ENCODE results near the gene GABRB3. TPM values are rescaled to one million over a fixed set of nuclear protein-coding genes. Genes with fewer than 3 reads are reported as not detected.

Gene GABRB3
- total RNA-seq, 1 experiment from 2014 or later: not detected

DNA sequence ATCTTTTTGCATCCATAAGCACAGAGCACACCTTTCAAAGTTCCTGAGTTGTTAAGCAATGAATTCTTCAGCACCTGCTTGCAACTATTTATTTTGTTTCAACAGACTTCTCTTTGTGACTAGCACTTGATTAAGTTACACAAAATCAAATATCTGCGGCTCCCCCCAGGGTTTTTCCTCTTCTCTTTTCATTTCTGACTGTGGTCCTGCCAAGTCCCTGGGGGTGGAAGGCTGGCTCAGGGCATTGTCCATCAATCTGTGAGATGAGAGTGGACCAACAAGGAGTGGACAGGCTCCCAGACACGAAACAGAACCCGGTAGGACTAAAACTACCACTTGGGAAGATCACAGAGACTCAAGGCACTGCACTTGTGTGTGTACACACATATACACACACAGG is 96.8 kb downstream of the GABRB3 start:
- no peak for DNase-seq (ENCODE audit: low spot score)

DNA sequence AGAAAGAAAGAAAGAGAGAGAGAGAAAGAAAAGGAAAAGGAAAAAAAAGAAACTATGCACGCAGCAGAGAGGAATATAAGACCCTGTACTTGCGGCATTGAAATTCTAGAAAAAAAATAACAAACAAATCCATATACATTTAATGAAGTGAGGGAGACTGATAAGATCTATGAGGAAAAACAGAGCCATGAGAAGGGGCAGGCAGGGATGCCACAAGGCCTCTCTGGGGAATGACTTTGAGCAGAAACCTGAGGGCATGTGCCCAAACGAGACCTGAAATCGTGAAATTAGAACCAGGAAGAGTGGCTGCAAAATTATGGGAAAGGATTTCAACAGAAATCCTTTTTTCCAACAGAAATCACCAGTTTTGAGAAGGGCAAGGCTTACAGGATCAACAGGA is 98.4 kb downstream of the GABRB3 start:
- DNase-seq (ENCODE audit: low spot score): no peak

DNA sequence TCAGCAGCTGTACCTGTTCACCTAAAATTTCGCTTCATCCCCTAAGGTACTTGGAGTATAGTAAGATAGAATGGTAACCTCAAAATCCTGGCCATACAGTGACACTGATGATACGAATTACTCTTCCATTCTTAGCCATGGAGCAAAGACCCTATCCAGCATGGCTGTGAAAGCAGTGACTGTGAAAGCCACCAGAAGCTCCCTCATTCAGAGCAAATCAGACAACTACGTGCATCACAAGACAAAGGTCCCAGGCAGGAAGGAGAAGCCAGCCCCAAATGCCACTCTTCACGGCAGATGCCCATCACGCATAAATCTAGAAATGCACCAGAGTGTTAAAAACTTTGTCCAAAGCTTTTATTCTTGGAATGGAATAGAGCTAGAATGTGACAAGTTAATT is 99.4 kb downstream of the GABRB3 start:
- no peak for DNase-seq (ENCODE audit: low spot score)

DNA sequence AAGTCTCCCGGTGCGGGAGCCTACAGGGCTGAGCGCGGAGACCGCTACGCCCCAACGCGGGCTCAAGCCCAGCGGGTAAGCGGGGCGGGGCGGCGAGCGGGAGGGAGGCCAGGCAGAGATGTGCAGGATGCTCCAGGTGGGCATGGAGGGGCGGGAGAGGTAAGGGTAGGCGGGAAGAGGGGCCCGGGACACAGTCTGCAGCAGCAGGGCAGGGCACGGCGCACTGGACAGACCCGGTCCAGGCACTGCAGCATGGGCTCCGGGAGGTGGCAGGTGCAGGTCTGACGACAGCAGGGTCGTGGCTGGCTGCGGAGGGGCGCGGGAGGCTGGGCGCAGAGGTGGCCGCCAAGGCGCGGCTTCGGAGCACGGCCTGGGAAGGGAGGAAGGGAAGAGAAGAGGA is 102.8 kb downstream of the GABRB3 start:
- DNase-seq (ENCODE audit: low spot score): no peak

DNA sequence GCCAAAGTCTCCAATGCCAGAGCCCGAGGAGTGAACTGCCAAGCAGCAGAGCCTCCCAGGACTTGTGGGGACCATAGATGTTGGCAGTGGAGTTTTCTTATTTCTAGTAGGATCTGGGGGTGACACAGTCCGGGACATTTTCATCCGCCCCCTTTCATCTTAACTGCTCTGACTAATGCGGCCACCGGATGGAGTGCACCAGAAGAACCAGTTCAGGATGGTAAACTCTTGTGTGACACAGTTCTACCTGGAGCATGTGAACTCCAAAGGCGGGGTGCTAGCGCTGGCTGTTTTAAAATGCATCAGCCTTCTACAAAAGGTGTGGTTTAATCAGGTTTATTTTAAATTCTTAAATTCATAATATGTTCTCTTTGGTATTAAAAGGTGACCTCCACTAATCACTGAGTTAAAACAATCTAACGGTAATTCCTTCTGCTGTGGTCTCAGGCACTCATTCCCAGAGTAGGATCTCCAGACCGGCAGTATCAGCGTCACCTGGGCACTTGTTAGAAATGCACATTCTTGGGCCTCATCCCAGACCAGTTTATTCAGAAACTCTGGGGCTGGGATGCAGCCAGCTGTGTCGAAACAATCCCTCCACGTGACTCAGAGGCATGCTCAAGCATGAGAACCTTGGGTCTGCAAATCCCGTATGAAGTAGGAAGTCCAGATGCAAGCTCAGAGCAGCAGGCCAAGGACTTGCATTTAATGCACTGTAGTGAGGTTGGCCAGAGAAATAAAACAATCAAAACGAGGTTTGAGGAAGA is 105.5 kb downstream of the GABRB3 start:
- no peak for DNase-seq (ENCODE audit: low spot score)

DNA sequence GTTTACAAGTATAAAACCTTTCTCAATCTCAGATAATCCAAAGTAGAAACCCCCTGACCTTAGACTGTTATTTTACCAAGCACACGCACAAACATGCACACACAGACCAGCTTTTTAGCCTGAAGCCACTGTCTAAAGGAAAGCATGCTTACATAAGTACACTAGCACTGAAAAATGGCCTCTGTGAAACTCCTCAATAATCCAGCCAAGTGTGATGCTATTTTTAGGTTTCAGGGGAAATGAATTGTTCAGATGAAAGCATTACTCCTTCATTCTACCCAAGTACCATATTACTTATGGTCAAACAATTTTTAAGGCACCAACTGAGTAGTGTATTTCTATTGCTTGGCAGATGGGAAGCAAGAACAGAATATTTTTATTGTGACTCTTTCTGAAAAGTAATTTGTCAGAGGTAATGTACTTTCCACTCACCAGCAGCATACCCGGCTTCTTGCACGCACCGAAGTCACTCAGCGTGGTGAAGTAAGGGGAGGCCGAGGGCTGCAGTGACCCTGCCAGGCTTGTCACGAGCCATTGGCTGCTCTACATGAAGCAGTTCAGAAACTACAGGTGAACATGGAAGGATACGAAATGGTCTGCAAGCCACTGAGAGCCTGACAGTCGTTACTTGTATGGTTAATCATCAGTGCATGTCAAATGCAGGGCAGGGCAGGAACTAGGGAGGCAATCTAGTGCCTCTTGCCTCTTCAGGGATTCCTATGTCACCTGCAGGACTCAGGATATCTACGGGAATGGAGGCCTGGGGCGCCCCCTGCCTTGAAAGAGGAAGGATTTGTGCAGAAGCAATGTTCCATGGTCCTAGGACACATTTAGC is 106.7 kb downstream of the GABRB3 start:
- DNase-seq (ENCODE audit: low spot score): peak; percentile 5

DNA sequence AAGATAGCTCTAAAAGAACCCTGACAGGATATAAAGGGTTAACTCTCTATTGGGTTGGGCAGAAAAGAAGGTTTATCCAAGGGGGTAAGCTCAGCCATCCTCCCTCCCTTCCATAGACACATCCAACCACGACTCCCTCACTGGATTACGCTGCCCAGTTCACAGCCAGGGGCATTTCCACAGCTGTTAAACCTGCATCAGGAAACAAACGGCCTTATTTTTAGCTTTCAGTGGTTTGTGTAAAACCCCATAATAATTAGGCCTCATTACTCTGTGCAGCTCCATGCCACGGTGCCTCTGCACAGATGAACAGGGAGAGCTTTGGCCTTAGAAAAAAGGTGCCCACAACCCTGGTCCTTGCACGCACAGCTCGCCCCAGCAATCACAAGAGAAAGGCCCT is 110.6 kb downstream of the GABRB3 start:
- no peak for DNase-seq (ENCODE audit: low spot score)

DNA sequence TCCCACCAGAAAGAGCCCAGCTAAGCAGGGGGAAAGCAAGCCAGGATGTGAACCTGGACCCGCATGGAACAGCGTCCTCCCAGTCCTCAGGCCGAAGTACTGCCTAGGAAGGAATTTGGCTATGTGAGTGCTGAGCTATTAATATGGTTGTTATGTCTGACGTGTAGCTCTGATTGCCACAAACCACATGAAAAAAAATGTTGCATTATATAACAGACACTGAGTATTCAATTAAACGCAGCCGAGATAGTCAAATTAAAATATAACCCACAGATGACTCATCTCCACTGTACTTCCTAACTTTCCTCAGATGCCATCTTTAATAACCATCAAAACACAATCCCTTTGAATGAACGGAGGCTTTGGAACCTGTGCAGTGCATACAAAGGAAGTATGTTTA is 111.1 kb downstream of the GABRB3 start:
- DNase-seq (ENCODE audit: low spot score): no peak

DNA sequence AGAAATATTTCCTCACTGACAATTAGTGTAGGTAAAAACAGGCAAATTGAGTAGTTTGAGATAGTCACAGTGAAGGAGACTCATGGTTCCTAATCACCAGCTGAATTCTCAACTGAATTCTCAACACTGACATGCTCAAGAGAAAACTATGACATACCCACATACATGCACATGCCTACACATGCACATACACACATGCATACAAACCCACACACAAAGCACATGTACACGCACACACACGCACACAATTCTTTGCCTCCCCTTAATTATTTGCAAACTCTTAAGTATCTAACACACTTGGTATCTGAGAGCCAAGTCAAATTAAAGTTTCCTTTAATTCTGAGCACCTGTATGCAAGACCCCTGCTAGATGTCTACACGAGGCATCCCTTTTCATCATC is 111.8 kb downstream of the GABRB3 start:
- no peak for DNase-seq (ENCODE audit: low spot score)

DNA sequence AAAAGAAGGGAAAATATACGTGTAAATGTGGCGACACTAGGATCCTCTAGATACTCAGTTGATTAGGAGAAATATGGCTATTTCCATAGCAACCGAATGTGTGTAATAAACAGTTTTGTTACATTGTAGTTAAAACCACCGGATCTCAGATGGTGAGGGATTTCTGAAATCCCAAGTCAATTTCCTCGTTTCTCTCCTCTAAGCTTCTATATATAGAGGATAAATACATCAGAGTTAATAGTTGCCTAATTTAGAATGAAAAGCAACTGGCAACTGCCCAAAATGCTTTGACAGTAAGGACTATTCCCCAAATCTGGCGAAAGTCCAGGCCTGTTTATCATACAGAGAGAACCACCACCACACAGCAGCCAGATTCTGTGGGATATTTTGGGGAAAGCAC is 112.6 kb downstream of the GABRB3 start:
- no peak for DNase-seq (ENCODE audit: low spot score)

DNA sequence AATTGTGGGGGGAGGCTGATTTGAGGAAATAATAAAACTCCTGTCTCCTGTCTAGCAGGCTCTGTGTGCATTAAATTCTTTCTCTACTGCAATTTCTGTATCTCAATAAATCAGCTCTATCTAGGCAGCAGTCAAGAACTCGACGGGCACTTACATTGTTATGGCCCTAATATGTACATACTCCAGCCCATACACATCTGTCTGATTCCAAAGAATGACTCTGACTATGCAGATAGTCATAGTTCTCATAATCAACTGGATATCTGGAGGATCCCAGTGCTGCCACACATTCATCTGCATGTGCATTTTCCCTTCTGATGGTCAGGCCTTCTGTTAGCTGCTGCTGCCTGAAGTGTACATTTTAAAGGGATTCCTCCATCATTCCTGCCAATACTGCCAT is 114.6 kb downstream of the GABRB3 start:
- DNase-seq (ENCODE audit: low spot score): no peak

DNA sequence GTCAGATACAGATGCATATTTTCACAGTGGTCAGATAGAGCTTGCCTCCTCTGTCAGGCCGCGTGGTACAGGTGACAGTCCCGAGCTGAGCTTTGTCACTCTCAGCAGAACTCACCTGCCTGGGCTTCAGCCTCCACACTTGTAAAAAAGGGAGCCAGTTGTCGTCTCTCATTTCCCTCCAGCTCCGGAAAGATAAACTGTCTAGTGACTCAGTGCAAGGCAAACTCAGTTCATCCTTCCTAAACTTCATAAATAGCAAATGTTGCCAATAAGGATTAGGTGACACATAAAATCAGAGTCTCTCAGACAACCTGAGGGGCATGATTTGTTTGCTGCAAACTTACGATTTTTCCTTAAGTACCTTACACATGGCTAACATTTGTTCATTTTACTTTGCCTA is 116.8 kb downstream of the GABRB3 start:
- no peak for DNase-seq (ENCODE audit: low spot score)

DNA sequence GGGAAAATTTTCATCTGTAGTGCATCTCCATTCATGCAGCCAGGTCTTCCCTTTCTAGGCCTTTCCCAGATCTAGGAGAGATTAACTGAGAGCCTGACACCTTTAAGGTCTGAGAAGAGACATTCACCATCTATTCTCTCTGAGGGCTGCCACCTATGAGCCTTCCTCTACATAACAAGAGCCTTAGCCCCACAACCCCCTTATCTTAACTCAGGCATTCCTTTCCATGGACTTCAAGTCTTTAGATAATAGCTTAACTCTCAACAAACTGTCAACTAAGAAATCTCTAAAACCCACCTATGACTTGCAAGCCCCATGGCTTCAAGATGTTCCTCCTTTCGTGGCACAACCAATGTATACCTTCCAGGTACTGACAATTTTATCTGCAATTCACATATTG is 121.0 kb downstream of the GABRB3 start:
- DNase-seq (ENCODE audit: low spot score): no peak

DNA sequence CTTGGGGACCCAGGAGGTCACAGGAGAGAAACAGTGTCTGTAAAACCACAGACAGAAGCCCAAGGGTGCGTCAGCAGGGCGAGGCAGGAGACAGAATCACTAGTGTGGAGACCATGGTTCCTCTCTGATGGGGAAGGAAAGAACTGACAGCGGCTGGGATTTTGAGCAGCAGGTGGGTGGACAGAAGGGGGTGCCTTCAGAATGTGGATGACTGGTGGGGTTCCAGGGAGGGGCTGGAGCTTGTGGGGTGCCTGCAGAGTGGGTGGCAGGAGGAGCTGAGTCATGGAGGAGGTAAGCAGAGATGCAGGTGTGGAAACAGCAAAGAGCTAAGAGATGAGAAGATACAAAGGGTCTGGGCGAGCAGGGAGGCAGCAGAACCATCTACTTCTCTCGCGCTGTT is 124.2 kb downstream of the GABRB3 start:
- no peak for DNase-seq (ENCODE audit: low spot score)

DNA sequence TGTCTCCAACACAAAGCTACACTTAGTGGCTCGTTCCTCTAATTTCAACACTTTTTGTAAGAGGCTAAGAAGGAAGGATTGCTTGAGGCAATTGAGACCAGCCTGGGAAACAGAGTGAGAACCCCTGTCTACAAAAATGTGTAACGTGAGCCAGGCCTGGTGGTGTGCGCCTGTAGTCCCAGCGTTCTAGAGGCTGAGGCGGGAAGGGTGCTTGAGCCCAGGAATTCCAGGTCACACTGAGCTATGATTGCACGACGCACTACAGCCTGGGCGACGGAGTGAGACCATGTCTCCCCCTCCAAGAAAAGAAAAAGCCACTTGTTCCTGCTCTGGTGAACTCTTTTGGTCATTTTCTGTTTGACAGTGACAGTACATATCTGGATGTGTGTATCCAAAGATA is 127.9 kb downstream of the GABRB3 start:
- no peak for DNase-seq (ENCODE audit: low spot score)

DNA sequence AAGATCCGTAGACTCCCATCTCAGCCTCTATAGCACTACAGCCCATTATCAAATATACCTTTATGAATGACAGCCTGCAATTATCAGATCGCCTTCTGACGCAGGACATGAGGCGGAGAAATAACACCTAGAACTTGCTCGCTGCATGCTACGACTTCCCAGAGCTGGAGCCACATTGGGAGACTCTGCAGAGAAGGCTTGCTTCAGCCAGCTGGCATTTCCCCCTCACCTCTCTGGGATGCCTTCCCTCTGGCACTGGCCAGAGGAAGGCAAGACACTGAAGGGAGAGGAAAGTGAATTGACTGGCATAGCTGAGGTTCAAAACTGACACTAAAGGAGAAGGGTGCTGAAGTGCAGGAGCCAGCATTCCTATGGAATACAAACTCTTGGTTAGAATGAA is 131.7 kb downstream of the GABRB3 start:
- DNase-seq (ENCODE audit: low spot score): no peak

DNA sequence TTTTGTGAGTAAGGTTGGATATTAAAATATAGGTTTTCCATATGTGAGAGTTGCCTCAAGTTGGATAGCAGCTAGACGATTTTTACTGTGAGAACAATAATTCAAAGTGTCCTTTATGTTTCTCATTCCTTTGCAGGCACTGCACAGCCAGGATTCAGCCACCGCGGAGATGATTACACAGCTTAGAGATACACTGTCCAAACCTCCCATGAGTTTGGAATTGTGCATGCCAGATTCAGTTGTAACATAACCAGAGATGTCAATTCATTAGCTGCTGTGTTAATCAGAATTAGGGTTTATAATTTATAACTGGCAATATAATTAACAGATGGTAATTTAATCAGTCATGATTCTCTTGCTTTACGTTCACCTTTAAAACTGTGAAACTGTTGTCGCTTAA is 132.3 kb downstream of the GABRB3 start:
- no peak for DNase-seq (ENCODE audit: low spot score)

DNA sequence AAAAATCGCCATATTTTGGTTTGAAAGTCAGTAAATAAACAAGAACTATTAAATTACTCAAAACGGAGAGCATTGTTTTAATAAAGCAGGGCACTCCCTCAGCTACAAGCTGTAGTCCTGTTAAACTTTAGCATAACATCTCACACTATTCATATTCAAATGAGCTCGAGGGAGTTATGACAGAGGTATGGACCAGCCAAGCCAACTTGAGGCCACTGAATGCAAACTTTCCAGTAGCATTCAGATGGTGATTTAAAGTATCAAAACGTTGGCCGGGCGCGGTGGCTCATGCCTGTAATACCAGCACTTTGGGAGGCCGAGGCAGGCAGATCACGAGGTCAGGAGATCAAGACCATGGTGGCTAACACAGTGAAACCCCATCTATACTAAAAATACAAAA is 132.9 kb downstream of the GABRB3 start:
- DNase-seq (ENCODE audit: low spot score): no peak

DNA sequence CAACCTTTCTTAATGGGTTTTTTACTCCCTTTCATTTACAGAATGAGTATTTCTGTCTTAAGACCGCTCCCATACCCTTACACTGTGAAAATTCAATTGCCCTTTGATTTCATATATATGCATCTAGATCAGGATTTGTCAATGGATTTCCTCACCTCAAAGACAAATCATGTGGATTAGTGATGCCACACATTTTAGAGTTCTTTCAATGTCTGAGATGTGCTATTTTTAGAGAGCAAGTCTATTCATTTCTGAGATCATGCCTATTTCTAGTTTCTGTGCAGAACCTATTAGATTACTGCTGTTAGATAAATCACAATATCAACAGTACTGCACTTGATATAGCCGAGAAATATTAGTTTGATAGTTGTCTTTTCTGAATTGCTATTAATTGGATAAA is 137.3 kb downstream of the GABRB3 start:
- DNase-seq (ENCODE audit: low spot score): no peak

DNA sequence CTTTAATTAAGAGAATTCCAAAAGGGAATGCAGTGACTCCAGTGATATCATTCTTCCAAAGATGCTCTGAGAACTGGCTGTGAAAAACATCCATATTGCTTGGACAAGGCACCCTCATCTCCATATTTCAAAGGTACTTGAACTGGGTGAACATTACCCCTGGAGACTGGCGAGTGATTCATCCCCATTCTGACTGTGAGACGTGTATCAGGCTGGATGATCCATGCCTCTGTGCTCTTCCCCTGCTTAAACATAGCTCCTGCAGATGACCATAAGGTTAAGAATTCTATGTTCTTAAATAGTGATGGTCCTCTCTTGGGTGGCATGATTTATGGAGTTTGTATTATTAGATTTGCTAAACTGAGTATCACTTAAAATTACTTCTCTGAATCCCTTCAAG is 137.8 kb downstream of the GABRB3 start:
- DNase-seq (ENCODE audit: low spot score): no peak

DNA sequence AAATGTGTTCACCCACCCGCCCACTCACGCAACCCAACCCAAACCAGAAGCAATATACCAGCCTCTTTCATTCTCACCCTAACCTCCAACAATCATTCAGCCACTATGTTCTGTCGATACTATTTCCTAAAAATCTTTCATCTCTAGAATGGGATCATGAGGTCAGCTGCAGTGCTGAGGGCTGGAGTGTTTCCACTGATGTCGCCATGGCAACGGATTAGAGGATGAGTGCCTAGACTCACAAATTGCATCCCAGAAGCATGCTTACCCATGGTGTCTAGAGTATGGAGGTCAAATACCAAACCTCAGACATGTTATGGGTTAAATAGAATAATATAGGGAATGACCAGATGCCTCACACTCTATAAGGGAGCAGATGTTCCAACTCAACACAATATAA is 138.5 kb downstream of the GABRB3 start:
- DNase-seq (ENCODE audit: low spot score): no peak

DNA sequence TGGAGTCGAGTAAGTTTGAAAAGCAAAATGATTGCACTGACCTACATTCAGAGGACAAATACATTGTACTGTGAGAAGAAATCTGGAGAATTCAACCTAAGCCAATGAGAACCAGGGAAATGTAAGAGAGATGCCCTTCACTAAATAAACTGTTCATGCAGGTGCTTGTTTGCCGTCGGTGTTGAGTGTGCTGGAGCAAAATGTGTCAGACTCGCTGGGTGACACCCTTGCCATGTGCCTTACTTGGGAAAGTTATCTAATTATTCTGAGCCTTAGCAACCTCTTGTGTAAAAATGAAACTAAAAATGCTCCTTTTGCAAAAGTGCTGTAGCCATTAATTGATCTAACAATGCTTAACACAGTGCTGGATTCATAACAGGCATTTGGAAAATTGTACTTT is 140.4 kb downstream of the GABRB3 start:
- no peak for DNase-seq (ENCODE audit: low spot score)

DNA sequence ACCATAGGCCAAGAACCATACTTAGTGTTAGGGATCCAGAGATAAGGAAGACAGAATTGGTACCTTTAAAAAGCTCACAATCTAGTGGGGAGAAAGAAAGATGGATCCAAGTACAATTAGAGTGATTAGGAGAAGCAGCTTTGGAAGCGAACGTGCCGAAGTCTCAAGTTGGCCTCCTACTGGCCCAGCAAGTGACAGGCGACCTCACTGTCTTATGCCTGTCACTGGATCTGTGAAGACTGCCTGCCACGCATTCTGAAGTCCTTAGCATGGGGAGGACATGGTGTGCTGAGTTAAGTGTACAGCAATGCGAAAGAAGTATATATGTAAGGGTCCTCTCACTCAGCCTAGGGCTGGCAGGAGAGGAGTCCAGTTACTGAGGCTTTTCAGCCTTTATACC is 141.0 kb downstream of the GABRB3 start:
- DNase-seq (ENCODE audit: low spot score): peak; percentile 4

Measured in HT-29 (cell line).